Frontal cortex (tissue), 4 donors: ENCODE data around the gene ACTR3. TPM values are rescaled to one million over a fixed set of nuclear protein-coding genes. Genes with fewer than 3 reads are reported as not detected.
A peak's percentile ranks its signal among the peaks of the same experiment; 100 is the strongest.
"Not testable (repeated sequence)": the region's sequence is repeated elsewhere in the genome, so short reads cannot be mapped to it uniquely, and the experiment has no call there.

ENCODE experiments used
- DNase-seq, 2 donors: peaks; one replicate each; pipeline ENCODE4 v3.0.0; 2012; ENCODE audit warnings: low spot score in 2 of 2
- FAIRE-seq: peaks from 2 replicates; lab custom pipeline; 2012; peaks lifted over from hg19 to GRCh38; lab: Jason Lieb, UNC
- total RNA-seq: library from RNA; depleted of rRNA; stranded (reverse); fragments of >200 nt; gene quantifications from one replicate; pipeline ENCODE4 v1.2.3, GENCODE V29; 2014
- donor health status: control.
- donor health status: control.
- donor health status: control.

The ACTR3 gene
- total RNA-seq, 1 donor from 2014 or later = 99.9 TPM

DNA sequence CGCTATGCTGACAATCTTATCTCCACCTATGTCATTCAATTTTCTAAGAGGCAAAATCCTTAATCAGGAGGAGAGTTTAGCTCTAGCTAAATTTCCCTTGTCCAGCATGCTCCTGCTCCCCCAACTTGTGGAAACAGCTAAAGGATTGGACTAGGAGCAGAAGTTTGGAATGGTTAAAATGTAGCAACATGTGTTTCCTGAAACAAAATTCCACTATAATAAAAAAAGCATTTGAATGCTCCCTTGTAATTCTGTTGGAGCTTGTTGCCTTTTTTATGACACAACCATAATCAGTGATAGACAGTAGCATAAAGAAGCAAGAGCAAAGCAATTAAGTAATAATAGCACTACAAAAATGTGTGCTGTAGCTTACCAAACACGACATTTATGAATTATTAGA, 6.9 kb downstream of the ACTR3 start:
- FAIRE-seq (no peak), DNase-seq (no peak)

DNA sequence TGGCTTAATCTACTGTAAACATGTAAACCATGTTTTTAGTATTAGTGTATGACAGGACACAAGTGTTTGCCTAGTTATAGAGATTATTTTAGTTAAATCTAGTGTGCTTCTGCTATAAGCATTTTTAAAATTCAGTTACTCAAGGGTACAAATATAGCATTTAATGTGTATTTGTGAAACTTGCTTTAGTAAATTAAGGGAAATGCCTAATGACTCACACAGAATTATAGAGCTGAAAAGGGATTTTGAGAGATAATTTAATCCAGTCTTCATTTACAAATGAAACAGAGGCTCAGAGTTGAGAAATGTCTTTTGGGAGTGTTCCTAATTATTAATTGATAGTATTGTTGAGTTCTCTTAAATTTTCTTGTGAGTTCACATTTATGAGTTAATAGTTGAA, 8.2 kb downstream of the ACTR3 start:
- no peak for FAIRE-seq
- DNase-seq = no peak

DNA sequence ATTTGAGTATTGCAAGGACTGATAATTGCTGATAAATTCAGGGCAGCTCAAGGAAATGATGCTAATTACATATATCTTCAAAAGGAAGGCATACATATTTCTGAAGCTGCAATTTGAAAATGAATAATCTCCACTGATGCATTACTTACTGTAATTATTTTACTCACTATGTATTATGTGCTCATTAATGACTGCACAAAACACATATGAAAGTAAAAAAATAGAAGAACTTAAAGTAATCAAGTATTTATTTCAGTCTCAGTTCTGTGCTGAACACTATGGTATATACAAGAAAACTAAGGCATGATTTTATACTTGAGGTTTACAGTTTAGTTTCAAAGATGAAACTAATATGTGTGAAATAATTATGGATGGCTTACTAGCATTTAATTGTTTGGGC, 9.3 kb downstream of the ACTR3 start:
- FAIRE-seq (no peak), DNase-seq (no peak)

DNA sequence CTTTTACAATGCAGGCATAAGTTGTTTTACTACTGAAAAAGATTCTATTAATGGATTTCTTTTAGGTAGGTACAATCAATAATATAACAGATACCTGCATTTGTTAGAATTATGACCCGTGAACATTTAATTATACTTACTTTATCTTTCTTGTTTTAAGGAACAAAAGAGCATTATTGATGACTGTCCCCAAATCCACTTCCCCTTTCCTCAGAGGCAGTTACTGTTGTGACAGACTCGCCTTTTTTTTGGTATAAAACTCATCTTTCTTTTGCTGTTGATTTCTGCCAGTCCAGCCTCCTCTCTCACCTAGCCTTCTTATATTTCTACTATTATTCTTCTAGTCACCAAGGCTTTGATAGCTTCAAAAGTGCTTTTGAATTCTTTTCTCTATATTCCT, 12.1 kb downstream of the ACTR3 start:
- FAIRE-seq = no peak

DNA sequence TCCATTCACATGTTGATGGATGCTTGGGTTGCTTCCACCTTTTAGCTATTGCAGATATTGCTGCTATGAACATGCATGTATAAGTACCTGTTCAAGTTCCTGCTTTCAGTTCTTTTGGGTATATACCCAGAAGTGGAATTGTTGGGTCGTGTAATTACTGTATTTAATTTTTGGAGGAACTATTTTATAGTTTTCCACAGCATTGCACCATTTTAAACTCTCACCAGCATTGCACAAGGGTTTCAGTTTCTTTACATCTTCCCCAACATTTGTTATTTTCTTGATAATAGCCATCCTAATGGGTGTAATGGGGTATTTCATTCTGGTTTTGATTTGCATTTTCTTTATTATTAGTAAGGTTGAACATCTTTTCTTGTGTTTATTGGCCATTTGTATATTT, 16.0 kb downstream of the ACTR3 start:
- DNase-seq = no peak
- FAIRE-seq = no peak

More for the DNA sequence above, 12.1 kb downstream of the ACTR3 start:
- DNase-seq = no peak

DNA sequence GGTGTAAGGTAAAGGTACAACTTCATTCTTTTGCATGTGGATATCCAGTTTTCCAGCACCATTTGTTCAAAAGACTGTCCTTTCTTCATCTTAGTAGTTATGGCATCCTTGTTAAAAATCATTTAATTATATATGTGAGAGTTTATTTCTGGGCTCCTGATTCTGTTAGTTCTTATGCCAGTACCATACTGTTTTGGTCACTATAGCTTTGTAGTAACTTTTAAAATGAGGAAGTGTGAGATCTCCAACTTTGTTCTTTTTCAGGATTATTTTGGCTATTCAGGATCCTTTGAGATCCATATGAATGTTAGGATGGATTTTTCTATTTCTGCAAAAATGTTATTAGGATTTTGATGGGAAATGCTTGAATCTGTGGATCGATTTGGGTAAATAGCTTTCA, 16.8 kb downstream of the ACTR3 start:
- FAIRE-seq = no peak
- DNase-seq = no peak

DNA sequence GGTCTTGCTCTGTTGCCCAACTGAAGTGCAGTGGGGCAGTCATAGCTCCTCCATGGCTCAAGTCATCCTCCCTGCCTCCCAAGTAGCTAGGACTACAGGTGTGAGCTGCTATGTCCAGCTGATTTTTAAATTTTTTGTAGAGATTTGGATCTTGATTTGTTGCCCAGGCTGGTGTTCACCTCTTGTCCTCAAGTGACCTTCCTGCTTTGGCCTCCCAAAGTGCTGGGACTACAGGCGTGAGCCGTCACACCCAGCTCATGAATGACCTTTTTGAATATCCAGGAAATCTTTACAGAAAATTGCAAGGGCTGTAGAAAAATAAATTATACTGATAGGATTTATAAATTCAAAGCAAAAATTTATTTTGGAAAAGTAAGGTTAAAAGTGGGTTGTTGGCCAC, 17.4 kb downstream of the ACTR3 start:
- DNase-seq (no peak), FAIRE-seq (no peak)

DNA sequence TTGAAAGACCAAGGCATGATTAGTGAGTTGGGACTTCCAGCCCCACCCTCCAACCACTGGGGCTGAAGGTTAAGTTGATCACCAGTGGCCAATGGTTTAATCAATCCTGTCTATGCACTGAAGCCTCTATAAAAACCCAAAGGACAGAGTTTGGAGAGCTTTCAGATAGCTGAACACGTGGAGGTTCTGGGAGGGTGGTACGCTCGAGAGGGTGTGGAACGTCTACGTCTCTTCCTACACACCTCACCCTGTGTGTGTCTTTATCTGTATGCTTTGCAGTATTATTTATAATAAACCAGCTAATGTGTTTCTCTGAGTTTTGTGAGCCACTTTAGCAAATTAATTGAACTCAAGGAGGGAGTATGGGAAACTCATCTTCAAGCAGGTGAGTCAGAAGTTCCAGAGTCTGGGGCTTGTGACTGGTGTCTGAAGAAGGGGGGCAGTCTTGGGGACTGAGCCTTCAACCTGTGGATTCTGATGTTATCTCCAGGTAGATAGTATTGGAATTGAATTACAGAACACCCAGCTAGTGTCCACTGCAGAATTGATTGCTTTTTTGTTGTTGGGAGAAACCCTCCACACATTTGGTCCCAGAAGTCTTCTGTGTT, 20.3 kb downstream of the ACTR3 start:
- DNase-seq = no peak
- no peak for FAIRE-seq

DNA sequence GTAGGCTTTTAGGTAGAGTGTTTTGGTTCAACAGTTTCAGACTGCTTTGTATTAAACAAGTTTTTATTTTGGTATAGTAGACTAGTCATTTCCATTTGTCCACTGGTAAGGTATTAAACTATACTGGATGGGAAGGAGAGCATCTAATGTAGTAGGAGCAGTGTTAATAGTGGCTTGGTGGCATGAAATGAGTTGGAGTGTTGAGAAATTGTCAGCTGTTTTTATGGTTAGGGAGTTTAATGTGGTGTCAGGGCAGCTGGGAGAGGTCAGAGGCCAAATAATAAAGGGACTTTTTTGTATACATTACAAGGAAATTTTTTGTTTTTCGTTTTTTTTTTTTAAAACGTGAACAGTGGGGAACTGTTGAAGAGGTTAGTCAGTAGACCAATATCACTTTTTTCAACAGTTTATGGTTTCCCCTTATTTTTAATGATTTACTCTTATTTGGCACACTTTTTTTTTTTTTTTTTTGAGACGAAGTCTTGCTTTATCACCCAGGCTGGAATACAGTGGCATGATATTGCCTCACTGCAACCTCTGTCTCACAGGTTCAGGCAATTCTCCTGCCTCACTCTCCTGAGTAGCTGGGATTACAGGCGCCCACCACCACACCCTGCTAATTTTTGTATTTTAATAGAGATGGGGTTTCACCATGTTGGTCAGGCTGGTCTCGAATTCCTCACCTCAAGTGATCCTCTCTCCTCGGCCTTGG, 21.2 kb downstream of the ACTR3 start:
- FAIRE-seq (no peak), DNase-seq (no peak)

DNA sequence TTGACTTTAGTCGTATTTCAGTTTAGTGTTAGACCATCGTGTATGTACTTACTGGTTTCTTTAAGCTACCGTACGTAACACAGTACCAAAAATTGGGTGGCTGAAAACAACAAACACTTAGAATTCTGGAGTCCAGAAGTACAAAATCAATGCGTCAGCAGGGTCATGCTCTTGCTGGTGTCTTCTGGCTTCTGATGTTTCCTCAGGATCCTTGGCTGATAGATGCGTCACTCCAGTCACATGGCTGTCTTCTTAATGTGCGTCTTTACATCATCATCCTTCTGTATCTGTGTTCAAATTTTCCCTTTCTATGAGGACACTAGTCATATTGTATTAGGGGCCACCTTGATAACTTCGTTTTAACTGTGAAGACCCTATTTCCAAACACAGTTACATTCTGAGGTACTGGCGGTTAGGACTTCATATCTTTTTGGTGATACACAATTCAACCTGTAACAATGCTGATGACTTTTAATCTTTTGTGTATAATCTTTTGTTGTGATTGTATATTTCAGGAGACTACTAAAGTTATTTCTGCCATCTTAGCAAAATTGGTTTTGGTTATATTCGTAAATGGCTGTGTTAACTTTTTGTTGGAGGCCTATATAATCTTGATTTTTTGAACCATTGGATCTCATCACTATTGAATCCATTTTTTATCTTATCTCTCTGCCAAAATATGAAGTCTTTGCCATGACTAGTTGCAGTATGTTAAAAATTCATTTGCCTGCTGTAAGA, 25.4 kb downstream of the ACTR3 start:
- no peak for DNase-seq
- FAIRE-seq = no peak

DNA sequence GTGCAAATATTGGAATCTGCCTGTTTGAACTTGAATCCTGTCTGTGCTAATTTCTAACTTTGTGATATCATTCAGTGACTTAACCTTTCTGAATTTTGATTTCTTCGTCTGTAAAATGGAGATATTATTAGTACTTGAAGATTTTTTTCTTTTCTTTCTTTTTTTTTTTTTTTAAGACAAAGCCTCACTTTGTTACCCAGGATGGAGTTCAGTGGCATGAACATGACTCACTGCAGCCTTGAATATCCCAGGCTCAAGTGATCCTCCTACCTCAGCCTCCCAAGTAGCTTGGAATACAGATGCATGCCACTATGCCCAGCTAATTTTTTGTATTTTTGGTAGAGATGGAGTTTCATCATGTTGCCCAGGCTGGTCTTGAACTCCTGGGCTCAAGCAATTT, 28.3 kb downstream of the ACTR3 start:
- DNase-seq (no peak), FAIRE-seq (no peak)

DNA sequence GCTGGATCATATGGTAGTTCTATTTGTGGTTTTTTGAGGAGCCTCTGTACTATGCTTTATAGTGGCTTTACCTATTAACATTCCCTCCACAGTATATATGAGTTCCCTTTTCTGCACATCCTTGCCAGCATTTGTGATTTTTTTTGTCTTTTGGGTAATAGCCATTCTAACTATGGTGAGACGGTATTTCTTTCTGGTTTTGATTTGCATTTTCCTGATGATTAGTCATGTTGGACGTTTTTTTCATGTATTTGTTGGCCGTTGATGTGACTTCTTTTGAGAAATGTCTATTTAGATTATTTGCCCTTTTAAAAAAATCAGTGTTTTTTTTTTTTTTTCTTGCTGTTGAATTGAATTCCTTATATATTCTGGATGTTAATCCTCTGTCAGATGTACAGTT, 31.1 kb downstream of the ACTR3 start:
- peak; percentile 34 for FAIRE-seq
- no peak for DNase-seq

DNA sequence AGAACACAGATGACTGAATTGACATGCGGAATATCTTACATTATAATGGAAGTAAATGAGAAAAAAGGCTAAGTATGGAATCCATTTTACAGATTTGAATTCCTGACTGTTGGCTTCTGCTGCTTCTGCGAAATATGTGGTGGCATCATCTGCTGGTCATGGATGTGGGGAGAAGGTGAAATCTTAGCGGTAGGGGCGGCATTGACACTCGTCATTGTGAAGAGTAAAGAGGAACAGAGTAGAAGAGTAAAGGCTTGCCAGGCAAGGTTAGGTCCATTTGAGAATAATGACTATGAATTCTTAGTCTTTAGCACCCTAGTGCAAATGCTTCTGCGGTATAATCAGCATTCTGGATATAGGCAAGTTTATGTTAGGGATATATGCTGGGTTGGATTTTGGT, 32.4 kb downstream of the ACTR3 start:
- FAIRE-seq = no peak
- DNase-seq = no peak

DNA sequence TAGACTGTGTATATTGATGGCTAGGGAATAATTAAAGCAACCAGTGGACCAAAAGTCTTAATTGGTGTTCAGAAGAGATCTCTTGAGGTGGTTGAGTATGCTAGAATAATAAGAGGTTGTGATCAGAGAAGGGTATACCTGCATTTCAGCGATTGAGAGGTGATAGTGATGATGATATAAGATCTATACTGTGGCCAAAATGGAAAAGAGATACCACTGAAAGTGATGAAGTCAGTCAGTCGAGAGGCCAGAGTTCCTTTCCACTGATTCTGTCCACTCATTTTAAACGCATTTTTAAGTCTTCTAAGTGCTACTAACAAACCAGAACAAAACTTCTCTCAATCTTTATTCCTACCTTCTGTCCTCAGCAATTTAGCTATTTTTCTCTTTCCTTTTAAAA, 32.9 kb downstream of the ACTR3 start:
- DNase-seq = no peak
- FAIRE-seq = no peak

DNA sequence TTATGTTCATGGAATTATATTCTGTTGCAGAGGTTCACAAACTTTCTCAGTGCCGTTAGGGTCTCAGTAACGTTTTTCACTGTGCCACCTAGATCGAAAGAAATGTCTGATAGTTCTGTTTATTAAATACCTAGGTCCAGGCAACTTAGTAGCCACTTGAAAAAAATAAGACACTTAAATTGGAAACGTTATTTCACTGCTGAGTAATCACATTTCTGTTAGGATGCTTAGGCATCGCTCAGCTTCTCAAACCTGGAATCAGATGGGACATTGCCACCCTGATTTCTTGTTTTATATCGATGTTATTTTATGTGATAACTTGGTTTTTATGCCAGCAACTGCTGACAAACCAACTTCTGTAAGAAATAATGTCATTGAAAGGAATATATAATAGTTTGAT, 36.0 kb downstream of the ACTR3 start:
- FAIRE-seq = no peak
- no peak for DNase-seq

DNA sequence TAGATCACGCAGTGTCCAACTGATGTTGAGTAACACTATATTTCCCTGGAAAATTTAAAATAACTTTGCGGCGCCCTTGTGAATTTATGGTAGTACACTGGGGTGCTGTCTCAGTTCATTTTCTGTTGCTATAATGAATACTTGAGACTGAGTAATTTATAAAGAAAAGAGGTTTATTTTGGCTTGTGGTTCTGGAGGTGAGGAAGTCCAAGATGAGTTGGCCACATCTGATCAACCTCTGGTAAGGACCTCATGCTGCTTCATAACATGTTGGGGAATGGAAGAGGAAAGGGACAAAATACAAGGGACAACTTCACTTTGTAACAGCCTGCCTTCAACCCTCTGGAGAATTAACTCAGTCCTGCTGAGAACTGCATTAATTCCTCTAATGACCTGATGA, 36.4 kb downstream of the ACTR3 start:
- DNase-seq (no peak), FAIRE-seq (no peak)

DNA sequence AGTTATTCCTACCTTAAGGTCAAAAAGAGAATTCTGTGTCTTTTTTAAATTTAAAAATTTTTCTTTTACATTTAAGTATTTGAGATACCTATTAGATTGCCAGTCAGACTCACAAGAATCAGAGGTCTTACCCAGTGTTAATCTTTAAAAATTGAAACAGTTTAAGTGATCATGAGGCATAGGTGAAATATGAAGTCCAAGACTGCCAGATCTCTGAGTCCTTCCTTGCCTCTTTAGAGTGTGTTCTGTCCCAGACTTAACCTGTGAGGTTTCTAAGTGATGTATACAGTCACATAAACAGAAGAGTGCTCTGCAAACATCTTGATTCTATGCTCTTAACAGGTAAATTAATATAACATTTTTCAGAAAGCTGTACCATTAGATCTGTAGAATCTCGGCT, 40.6 kb downstream of the ACTR3 start:
- FAIRE-seq (no peak), DNase-seq (no peak)

DNA sequence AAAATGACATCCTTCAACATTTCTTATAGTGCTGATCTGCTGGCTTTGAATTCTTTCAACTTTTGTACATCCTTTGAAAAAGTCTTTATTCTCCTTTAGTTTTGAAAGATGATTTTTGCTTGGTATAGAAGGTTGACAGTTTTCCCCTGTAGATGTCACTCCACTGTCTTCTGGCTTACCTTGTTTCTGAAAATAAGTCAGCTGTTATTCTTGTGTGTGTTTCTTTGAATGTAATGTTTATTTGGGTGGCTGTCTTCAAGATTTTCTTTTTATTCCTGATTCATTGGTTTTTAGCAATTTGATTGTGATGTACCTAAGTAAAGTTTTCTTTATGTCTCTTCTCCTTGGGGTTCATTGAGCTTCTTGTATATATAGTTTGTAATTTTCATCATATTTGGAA, 47.6 kb downstream of the ACTR3 start:
- FAIRE-seq (no peak), DNase-seq (no peak)

DNA sequence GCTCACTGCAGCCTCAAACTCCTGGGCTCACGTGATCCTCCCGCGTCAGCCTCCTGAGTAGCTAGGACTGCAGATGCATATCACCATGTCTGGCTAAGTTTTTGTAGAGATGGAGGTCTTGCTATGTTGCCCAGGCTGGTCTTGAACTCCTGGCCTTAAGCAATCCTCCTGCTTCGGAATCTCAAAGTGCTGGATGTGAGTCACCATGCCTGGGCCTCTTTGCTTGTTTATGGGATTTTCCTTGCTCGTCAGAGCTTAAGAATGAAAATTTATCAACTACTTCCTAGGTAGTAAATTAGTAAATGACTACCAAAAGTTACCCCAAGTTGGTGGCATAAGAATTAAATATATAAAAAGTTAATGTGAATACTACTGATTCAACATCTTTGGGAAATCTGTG, 51.0 kb downstream of the ACTR3 start:
- DNase-seq = no peak
- FAIRE-seq = no peak

DNA sequence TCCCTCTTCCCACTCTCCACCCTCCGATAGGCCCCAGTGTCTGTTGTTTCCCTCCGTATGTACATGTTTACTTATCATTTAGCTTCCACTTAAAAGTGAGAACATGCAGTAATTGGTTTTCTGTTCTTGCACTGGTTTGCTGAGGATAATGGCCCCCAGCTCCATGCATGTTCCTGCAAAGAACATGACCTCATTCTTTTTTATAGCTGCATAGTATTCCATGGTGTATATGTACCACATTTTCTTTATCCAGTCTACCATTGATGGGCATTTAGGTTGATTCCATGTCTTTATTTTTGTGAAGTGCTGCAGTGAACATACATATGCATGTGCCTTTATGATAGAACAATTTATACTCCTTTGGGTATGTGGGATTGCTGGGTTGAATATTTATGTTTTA, 55.9 kb downstream of the ACTR3 start:
- not testable (repeated sequence) for DNase-seq, FAIRE-seq

DNA sequence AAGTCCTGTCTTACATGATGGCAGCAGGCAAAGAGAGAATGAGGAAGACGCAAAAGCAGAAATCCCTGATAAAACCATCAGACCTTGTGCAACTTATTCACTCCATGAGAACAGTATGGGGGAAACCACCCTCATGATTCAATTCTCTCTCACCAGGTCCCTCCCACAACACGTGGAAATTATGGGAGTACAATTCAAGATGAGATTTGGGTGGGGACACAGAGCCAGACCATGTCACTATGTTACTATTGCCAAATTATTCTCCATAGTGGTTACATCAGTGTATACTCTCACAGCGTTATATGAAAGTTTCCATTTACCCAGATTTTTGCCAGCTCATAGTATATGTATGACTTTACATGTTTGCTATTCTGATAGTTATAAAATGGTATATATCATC, 61.0 kb downstream of the ACTR3 start:
- not testable (repeated sequence) for FAIRE-seq, DNase-seq
